HCT116 (cell line): ENCODE data around the gene FIBP. TPM values are rescaled to one million over a fixed set of nuclear protein-coding genes. Genes with fewer than 3 reads are reported as not detected.

ENCODE experiments used
- ATAC-seq: fragments of 200-7000 bp; cut with Tn5 transposase; 2 replicates; pipeline ENCODE4 v1.9.1; 2020; ENCODE audit warnings: mild to moderate bottlenecking, moderate library complexity
- BruUV-seq: library from RNA; stranded (reverse); fragments of 400-500 nt; replicated peaks from 2 replicates; lab custom pipeline; 2021; lab: Mats Ljungman, UMichigan
- CTCF ChIA-PET: fragments of 300-600 bp; sonication (Branson Sonifier 250); formaldehyde crosslinking; loops from one replicate; lab custom pipeline; 2021; ENCODE audit warnings: antibody characterized with exemption; lab: Charles Lee
- POLR2A ChIA-PET: fragments of 300-600, 350-600 bp; sonication (Branson Sonifier 250); formaldehyde crosslinking; loops from one replicate; lab custom pipeline; 2021; ENCODE audit warnings: antibody characterized with exemption; lab: Charles Lee
- RAD21 ChIA-PET, 2 experiments: fragments of 300-600 bp; sonication (Branson Sonifier 250); formaldehyde crosslinking; loops; one replicate each; lab custom pipeline; 2023; ENCODE audit warnings: low total read pairs in 2 of 2; ENCODE audit not compliant: uncharacterized antibody in 2 of 2, unreplicated experiment in 2 of 2, low non-redundant PET in 1 of 2; lab: Charles Lee
- DNase-seq: peaks from one replicate; pipeline ENCODE4 v3.0.0-alpha.2; 2010; ENCODE audit warnings: low read depth, low spot score
- H2AFZ ChIP-seq: fragments of 200-600 bp; shearing (Covaris generic), sonication (generic); 2 replicates; pipeline ENCODE4 v1.6.1; 2017; ENCODE audit warnings: low read depth, mixed run types, mixed read lengths, antibody characterized with exemption, low read length; ENCODE audit not compliant: poor library complexity, severe bottlenecking
- H3K27ac ChIP-seq: 2 replicates; pipeline ENCODE4 v1.5.1; 2012; ENCODE audit warnings: low read depth, low read length
- H3K27me3 ChIP-seq: fragments of 200-600 bp; sonication (generic); 2 replicates; pipeline ENCODE4 v1.6.1; 2016; ENCODE audit warnings: mixed run types, low read length, mixed read lengths; ENCODE audit not compliant: insufficient read depth
- H3K36me3 ChIP-seq, 2 experiments: fragments of 200-500 bp in 1 of 2; fragments of 200-600 bp in 1 of 2; sonication (Bioruptor generic) in 1 of 2; sonication (generic) in 1 of 2; 2 replicates each; pipeline versions ENCODE4 v1.5.1 to v1.6.1; 2014 to 2016; ENCODE audit warnings: low read length in 2 of 2, inconsistent platforms in 1 of 2, mixed read lengths in 1 of 2, mixed run types in 1 of 2; ENCODE audit not compliant: insufficient read depth in 2 of 2, control insufficient read depth in 1 of 2
- H3K4me1 ChIP-seq, 2 experiments: fragments of 200-600 bp in 1 of 2; sonication (generic) in 1 of 2; 2 replicates each; pipeline versions ENCODE4 v1.5.1 to v1.6.1; 2012 to 2017; ENCODE audit warnings: low read length in 2 of 2, inconsistent platforms in 1 of 2, mild to moderate bottlenecking in 1 of 2, mixed read lengths in 1 of 2, mixed run types in 1 of 2, moderate library complexity in 1 of 2; ENCODE audit not compliant: insufficient read depth in 2 of 2, control insufficient read depth in 1 of 2
- H3K4me2 ChIP-seq: fragments of 200-600 bp; sonication (generic); 2 replicates; pipeline ENCODE4 v1.6.1; 2017; ENCODE audit warnings: mixed run types, low read length, mixed read lengths
- H3K4me3 ChIP-seq, 2 experiments: fragments of 200-600 bp in 1 of 2; sonication (generic) in 1 of 2; replicated peaks in 1 of 2; 2 replicates each; pipeline ENCODE4 v1.5.1; 2011 to 2016; ENCODE audit warnings: low read length in 2 of 2, control low read depth in 1 of 2, low read depth in 1 of 2, mild to moderate bottlenecking in 1 of 2, mixed read lengths in 1 of 2, mixed run types in 1 of 2
- H3K79me2 ChIP-seq: fragments of 200-600 bp; sonication (generic); 2 replicates; pipeline ENCODE4 v1.6.1; 2017; ENCODE audit warnings: mild to moderate bottlenecking, mixed run types, low read length, moderate library complexity, mixed read lengths; ENCODE audit not compliant: insufficient read depth
- H3K9ac ChIP-seq: fragments of 200-600 bp; sonication (generic); 2 replicates; pipeline ENCODE4 v1.6.1; 2016; ENCODE audit warnings: low read length, mixed read lengths
- H3K9me2 ChIP-seq: fragments of 200-600 bp; sonication (generic), shearing (Covaris generic); 2 replicates; pipeline ENCODE4 v1.6.1; 2017; ENCODE audit warnings: mixed run types, mild to moderate bottlenecking, moderate library complexity; ENCODE audit not compliant: insufficient read depth
- H3K9me3 ChIP-seq, 2 experiments: fragments of 200-500 bp in 1 of 2; fragments of 200-600 bp in 1 of 2; sonication (Bioruptor generic) in 1 of 2; sonication (generic) in 1 of 2; 2 replicates each; pipeline ENCODE4 v1.6.1; 2014 to 2017; ENCODE audit warnings: low read length in 2 of 2, mixed read lengths in 2 of 2, inconsistent platforms in 1 of 2, low read depth in 1 of 2, mild to moderate bottlenecking in 1 of 2, mixed run types in 1 of 2, moderate library complexity in 1 of 2; ENCODE audit not compliant: control insufficient read depth in 1 of 2, insufficient read depth in 1 of 2
- H4K20me1 ChIP-seq: fragments of 200-600 bp; sonication (generic), shearing (Covaris generic); 2 replicates; pipeline ENCODE4 v1.6.1; 2017; ENCODE audit warnings: mixed run types, mild to moderate bottlenecking, moderate library complexity; ENCODE audit not compliant: insufficient read depth
- CBX3 ChIP-seq: IDR thresholded peaks from 2 replicates; pipeline ENCODE4 v1.6.1; 2012; ENCODE audit warnings: low read depth
- EZH2 ChIP-seq: fragments of 200-600 bp; sonication (generic); IDR thresholded peaks from 2 replicates; pipeline ENCODE4 v1.6.1; 2017; ENCODE audit warnings: antibody characterized with exemption, mixed run types
- EZH2phosphoT487 ChIP-seq: fragments of 200-600 bp; IDR thresholded peaks from 2 replicates; pipeline ENCODE4 v1.6.1; 2018; ENCODE audit warnings: antibody characterized with exemption, borderline replicate concordance
- FOSL1 ChIP-seq: IDR thresholded peaks from 2 replicates; pipeline ENCODE4 v1.6.1; 2012; ENCODE audit warnings: low read depth
- MAX ChIP-seq: IDR thresholded peaks from 2 replicates; pipeline ENCODE4 v1.6.1; 2012
- POLR2AphosphoS5 ChIP-seq: IDR thresholded peaks from 2 replicates; pipeline ENCODE4 v1.6.1; 2011; ENCODE audit warnings: mild to moderate bottlenecking, low read depth, low read length, moderate library complexity
- RAD21 ChIP-seq: IDR thresholded peaks from 2 replicates; pipeline ENCODE4 v1.6.1; 2012; ENCODE audit warnings: low read depth, mild to moderate bottlenecking
- SIN3A ChIP-seq: IDR thresholded peaks from 2 replicates; pipeline ENCODE4 v1.6.1; 2012; ENCODE audit warnings: low read depth
- SRF ChIP-seq: IDR thresholded peaks from 2 replicates; pipeline ENCODE4 v1.6.1; 2012; ENCODE audit warnings: low read depth
- YY1 ChIP-seq: IDR thresholded peaks from 2 replicates; pipeline ENCODE4 v1.6.1; 2011; ENCODE audit warnings: low read length, low read depth, moderate library complexity, mild to moderate bottlenecking; ENCODE audit not compliant: insufficient replicate concordance; ENCODE audit errors: extremely low read depth
- ZNF274 ChIP-seq: fragments of 200-500 bp; sonication (Bioruptor generic); IDR thresholded peaks from 2 replicates; pipeline ENCODE4 v1.6.1; 2014; ENCODE audit warnings: mild to moderate bottlenecking, low read depth, low read length, inconsistent platforms
- intact Hi-C: fragments of 100-400 bp; cut with micrococcal nuclease; formaldehyde crosslinking; loops from 2 replicates; pipeline ENCODE4 v1.10.0; 2022
- total RNA-seq: library from RNA; stranded (reverse); gene quantifications from one replicate; pipeline ENCODE4 v1.2.1, GENCODE V29; 2021; ENCODE audit not compliant: unreplicated experiment
- TF ChIP-seq, protein P1 (sequence below), 3 experiments: fragments of 200-600 bp in 1 of 3; sonication (generic) in 1 of 3; IDR thresholded peaks in 2 of 3; conservative IDR thresholded peaks in 1 of 3; 2 replicates each; pipeline ENCODE4 v1.5.1; 2012 to 2017; ENCODE audit warnings: low read depth in 2 of 3, low read length in 2 of 3, antibody characterized with exemption in 1 of 3, borderline replicate concordance in 1 of 3, control low read depth in 1 of 3, mild to moderate bottlenecking in 1 of 3, mixed read lengths in 1 of 3, mixed run types in 1 of 3, moderate library complexity in 1 of 3; ENCODE audit not compliant: insufficient read depth in 1 of 3
- TF ChIP-seq, protein P2 (sequence below): IDR thresholded peaks from 2 replicates; pipeline ENCODE4 v1.6.1; 2012
- TF ChIP-seq, protein P3 (sequence below): IDR thresholded peaks from 2 replicates; pipeline ENCODE4 v1.6.1; 2012; ENCODE audit warnings: low read depth

FIBP gene
- total RNA-seq, 1 experiment from 2014 or later = 96.0 TPM

DNA sequence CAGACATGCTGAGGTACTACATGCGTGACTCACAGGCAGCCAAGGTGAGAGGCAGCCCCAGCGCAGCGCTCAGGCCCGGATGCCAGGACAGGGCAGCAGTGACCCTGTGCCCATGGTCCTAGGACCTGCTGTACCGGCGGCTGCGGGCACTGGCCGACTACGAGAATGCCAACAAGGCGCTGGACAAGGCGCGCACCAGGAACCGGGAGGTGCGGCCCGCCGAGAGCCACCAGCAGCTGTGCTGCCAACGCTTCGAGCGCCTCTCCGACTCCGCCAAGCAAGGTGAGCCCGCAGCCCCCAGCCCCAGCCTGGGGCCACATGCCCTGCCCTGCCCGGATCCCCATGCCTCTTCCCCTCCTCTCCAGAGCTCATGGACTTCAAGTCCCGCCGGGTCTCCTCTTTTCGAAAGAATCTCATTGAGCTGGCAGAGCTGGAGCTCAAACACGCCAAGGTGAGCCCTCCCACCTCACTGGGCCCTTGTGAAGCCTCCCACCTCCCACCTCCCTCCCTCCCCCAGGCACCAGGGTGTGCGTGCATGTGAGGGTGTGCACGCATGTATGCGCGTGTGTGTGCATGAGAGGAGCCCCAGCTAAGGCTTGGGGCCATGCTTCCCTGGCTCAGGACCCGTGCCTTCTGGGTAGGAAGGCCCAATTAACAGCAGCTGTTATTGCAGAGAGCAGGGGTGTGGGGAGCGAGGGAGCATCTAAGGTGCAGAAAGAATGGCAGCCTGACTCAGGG, 35.6 kb downstream of the FIBP start:
- no peak overlapping the region for H2AFZ ChIP-seq
- no peaks in the 10 kb centered on the region for H3K27me3 ChIP-seq
- DNase-seq (no peak), ATAC-seq (no peak)
- CTCF ChIA-PET = no interaction called here
- peaks cover 31 to 56% of the 10 kb centered on the region in 2 experiments for H3K36me3 ChIP-seq
- intact Hi-C loops = no loop called here
- H3K27ac ChIP-seq = no peak overlapping the region
- RAD21 ChIA-PET = no interaction called here
- no peaks in the 10 kb centered on the region for H3K9me2 ChIP-seq
- peaks cover 7 to 14% of the 10 kb centered on the region in 2 experiments; a peak in 3 of 4 replicates for H3K4me1 ChIP-seq
- peaks cover 39% of the 10 kb centered on the region for H3K79me2 ChIP-seq
- no peak overlapping the region for H3K9ac ChIP-seq
- H3K4me3 ChIP-seq = no peak overlapping the region
- H3K9me3 ChIP-seq = no peaks in the 10 kb centered on the region; a peak in 1 of 4 replicates
- no peak for TF ChIP-seq FOSL1
- no peak for TF ChIP-seq ZNF274
- TF ChIP-seq EZH2 = no peak
- TF ChIP-seq, protein P1, sequence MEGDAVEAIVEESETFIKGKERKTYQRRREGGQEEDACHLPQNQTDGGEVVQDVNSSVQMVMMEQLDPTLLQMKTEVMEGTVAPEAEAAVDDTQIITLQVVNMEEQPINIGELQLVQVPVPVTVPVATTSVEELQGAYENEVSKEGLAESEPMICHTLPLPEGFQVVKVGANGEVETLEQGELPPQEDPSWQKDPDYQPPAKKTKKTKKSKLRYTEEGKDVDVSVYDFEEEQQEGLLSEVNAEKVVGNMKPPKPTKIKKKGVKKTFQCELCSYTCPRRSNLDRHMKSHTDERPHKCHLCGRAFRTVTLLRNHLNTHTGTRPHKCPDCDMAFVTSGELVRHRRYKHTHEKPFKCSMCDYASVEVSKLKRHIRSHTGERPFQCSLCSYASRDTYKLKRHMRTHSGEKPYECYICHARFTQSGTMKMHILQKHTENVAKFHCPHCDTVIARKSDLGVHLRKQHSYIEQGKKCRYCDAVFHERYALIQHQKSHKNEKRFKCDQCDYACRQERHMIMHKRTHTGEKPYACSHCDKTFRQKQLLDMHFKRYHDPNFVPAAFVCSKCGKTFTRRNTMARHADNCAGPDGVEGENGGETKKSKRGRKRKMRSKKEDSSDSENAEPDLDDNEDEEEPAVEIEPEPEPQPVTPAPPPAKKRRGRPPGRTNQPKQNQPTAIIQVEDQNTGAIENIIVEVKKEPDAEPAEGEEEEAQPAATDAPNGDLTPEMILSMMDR (IDR thresholded peaks at IDR 0.05 in 2 of 3, conservative IDR thresholded peaks at IDR 0.05 in 1 of 3; ENCODE audit: borderline replicate concordance in 1 of 3, insufficient read depth in 1 of 3, low read depth in 2 of 3, low read length in 2 of 3) = no peak
- TF ChIP-seq CBX3 = no peak
- TF ChIP-seq YY1 = no peak
- no peak for TF ChIP-seq MAX
- TF ChIP-seq, protein P2, sequence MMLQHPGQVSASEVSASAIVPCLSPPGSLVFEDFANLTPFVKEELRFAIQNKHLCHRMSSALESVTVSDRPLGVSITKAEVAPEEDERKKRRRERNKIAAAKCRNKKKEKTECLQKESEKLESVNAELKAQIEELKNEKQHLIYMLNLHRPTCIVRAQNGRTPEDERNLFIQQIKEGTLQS = no peak
- TF ChIP-seq, protein P3, sequence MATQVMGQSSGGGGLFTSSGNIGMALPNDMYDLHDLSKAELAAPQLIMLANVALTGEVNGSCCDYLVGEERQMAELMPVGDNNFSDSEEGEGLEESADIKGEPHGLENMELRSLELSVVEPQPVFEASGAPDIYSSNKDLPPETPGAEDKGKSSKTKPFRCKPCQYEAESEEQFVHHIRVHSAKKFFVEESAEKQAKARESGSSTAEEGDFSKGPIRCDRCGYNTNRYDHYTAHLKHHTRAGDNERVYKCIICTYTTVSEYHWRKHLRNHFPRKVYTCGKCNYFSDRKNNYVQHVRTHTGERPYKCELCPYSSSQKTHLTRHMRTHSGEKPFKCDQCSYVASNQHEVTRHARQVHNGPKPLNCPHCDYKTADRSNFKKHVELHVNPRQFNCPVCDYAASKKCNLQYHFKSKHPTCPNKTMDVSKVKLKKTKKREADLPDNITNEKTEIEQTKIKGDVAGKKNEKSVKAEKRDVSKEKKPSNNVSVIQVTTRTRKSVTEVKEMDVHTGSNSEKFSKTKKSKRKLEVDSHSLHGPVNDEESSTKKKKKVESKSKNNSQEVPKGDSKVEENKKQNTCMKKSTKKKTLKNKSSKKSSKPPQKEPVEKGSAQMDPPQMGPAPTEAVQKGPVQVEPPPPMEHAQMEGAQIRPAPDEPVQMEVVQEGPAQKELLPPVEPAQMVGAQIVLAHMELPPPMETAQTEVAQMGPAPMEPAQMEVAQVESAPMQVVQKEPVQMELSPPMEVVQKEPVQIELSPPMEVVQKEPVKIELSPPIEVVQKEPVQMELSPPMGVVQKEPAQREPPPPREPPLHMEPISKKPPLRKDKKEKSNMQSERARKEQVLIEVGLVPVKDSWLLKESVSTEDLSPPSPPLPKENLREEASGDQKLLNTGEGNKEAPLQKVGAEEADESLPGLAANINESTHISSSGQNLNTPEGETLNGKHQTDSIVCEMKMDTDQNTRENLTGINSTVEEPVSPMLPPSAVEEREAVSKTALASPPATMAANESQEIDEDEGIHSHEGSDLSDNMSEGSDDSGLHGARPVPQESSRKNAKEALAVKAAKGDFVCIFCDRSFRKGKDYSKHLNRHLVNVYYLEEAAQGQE = no peak
- TF ChIP-seq EZH2phosphoT487 = no peak
- TF ChIP-seq RAD21 = no peak
- no peak for TF ChIP-seq SIN3A
- TF ChIP-seq SRF = no peak
- no peak for TF ChIP-seq POLR2AphosphoS5
- TF ChIP-seq, all 23 proteins: peak for 0
- no peak overlapping the region for H3K4me2 ChIP-seq
- peaks cover 15% of the 10 kb centered on the region; the same call in 1 of the 2 replicates for H4K20me1 ChIP-seq
- POLR2A ChIA-PET = interaction anchor here (0.7 to 1.7 kb wide), 4 partner anchors 7 to 140 kb away, joined by 3 to 8 read pairs (median 5); partner anchors contain the start of genes FIBP, KAT5 and MUS81
- no TSS peak for BruUV-seq
